Choroid plexus epithelial cell (primary cell): Measurements from ENCODE around the gene INPP5A.

Experiments used
- DNase-seq: peaks from one replicate; pipeline ENCODE4 v3.0.0-alpha.2; 2010; ENCODE audit warnings: low read depth
- H3K4me3 ChIP-seq: 2 replicates; pipeline ENCODE4 v1.5.1; 2011; ENCODE audit warnings: low read depth, mild to moderate bottlenecking, control low read depth, low read length, moderate library complexity
- TF ChIP-seq, protein P1 (sequence below): conservative IDR thresholded peaks from 2 replicates; pipeline ENCODE4 v1.5.1; 2011; ENCODE audit warnings: low read depth, mild to moderate bottlenecking, control low read depth, inconsistent platforms, low read length, moderate library complexity

INPP5A gene

DNA sequence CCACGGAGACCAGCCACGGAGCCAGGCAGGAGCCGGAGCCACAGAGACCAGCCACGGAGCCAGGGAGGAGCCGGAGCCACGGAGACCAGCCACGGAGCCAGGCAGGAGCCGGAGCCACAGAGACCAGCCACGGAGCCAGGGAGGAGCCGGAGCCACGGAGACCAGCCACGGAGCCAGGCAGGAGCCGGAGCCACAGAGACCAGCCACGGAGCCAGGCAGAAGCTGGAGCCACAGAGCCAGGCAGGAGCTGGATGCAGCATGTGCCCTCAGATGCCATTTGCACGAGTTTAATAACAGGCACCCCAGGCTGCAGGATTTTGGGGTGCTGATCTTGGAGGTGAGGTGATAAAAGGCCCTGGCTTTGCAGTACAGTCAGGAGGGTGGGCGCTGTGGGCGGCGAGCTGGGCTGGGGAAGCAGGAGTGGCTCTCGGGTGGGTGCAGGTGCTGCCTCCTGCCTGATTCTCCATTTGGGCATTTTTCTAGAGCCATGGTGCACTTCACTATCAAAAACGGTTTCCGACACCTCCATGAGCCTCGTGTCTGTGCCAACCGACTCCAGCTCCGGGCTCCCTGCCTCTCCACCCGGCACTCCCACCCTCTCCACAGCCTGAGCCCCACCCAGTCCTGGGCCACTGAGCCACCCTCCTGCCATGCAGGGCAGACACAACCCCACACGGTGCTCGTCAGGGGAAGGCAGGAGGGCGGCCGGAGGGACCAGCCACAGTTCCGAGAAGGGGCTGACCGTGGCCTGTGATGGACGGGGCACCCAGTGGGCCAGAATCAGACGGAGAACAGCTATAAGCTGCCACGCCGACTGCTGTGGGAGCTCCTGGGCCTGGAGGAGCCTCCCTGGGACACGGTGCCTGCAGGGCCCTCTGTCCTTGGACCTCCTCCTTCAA, 289.2 kb downstream of the INPP5A start:
- no peak overlapping the region for H3K4me3 ChIP-seq
- DNase-seq, result no peak
- TF ChIP-seq, protein P1, sequence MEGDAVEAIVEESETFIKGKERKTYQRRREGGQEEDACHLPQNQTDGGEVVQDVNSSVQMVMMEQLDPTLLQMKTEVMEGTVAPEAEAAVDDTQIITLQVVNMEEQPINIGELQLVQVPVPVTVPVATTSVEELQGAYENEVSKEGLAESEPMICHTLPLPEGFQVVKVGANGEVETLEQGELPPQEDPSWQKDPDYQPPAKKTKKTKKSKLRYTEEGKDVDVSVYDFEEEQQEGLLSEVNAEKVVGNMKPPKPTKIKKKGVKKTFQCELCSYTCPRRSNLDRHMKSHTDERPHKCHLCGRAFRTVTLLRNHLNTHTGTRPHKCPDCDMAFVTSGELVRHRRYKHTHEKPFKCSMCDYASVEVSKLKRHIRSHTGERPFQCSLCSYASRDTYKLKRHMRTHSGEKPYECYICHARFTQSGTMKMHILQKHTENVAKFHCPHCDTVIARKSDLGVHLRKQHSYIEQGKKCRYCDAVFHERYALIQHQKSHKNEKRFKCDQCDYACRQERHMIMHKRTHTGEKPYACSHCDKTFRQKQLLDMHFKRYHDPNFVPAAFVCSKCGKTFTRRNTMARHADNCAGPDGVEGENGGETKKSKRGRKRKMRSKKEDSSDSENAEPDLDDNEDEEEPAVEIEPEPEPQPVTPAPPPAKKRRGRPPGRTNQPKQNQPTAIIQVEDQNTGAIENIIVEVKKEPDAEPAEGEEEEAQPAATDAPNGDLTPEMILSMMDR, result no peak

DNA sequence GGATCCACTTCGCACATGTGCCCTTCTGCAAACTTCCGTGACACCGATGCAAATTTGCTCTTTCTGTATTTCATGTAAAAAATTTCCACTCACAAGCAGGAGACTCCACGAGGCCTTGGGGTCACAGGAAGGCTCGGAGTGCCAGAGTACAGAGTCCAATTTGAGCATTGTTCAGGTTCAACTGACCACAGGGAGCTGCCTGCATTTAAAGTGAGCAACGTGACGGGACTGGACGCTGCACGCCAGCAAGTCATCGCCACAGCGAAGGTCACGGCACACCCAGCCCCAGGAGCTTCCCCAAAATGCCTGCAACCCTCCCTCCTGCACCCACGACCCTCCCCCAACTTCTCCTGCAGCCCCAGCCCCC, 289.8 kb downstream of the INPP5A start:
- DNase-seq, result no peak
- no peak overlapping the region for H3K4me3 ChIP-seq
- TF ChIP-seq, protein P1, result no peak

DNA sequence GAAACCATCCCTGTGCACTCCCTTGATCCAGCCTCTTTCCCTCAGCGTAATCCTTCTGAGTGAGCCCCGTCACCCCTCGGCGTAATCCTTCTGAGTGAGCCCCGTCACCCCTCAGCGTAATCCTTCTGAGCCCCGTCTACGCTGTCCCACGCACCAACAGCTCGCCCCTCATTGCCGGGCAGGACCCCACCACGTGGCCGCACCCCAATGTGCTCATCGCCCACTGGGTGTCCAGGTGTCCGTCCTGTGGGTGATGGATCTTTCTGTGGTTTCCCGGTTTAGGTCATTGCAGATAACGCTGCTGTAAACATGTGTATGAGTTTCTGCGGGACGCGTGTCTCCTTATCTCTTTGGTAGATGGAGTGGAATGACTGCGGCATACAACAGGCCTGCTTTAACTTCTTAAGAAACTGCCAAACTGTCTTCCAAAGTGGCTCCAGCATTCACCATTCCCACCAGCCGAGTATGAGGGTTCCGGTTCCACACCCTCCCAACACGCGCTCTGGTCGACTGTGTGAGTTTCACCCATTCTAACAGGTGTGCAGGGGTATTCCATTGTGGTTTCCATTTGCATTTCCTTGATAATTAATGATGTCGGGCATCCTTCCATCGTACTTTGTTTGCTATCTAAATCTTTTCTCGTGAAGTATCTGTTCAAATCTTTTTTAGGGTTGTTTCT, 290.4 kb downstream of the INPP5A start:
- no peak overlapping the region for H3K4me3 ChIP-seq
- TF ChIP-seq, protein P1, result no peak
- DNase-seq, result no peak

DNA sequence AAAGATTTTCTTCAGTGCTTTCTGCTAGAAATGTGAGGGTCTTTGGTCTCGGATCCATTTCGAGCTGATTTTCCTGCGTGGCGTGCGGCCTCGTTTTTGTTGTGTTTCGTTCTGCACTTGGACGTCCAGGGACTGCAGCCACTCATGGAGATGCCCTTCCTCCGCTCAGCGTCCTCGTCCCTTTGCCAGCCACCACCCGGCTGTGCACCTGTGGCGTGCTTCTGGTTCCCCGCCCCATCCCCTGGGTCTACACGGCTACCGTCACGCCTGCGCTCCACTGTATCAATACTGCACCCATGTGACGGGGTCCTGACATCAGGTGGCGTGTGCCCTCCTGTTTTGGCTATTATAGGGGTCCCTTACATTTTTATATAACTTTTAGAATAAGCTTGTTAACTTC, 291.1 kb downstream of the INPP5A start:
- no peak for DNase-seq
- TF ChIP-seq, protein P1, result no peak
- H3K4me3 ChIP-seq, result no peak overlapping the region

DNA sequence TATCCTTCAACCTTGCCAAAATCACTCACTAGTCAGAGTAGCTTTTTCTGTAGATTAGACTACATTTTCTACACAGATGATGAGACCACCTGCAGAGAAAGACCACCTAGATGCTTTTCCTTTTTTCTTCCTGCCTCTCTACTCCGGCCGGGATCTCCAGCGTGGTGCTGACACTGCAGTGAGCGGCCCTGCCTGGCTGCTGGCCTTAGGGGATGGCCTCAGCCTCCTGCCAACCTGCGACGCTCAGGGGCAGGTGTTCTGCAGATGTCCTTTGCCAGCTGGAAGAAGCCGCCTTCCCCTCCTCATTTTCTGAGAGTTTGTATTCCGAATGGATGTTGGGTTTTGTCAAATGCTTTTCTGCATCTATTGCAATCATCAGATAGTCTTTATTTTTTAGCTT, 291.8 kb downstream of the INPP5A start:
- TF ChIP-seq, protein P1, result no peak
- no peak overlapping the region for H3K4me3 ChIP-seq
- no peak for DNase-seq

DNA sequence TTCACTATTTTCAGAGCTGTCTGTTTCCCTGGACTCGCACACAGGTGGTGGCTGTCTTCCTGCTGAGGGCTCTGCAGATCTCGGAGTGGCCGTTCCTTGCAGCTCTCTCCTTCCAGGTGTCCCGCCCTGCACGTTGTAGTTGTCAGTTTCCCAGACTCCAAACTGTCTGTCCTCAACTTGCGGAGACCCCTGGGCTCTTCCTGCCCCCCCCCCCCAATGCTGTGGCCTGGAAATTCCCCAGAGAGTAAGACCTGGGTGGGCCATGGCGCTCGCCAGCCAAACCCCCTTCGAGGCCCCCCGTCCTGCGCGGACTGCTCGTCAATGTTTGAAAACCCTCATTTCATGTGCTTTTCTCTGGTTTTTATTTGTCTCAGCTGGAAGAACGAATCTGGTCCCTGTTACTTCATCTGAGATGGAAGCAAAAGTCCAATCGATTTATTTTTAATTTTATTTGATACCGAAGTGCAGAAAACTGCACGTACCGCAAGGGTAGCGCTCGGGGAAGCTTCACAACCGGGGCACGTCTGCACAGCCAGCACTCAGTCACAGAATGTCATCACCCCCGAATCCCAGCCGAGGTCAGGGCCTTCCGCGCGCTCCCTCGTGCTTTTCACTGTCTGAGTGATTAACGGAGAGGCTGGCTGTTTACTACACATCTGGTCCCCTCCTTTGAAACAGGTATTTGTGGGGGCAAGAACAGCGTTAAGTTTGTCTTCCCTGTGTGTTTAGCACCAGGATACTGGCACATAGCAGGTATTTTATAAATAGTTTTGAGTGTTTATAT, 294.8 kb downstream of the INPP5A start:
- no peak overlapping the region for H3K4me3 ChIP-seq
- TF ChIP-seq, protein P1, result no peak
- no peak for DNase-seq
